ENCODE data around the gene UGT1A3.

DNA sequence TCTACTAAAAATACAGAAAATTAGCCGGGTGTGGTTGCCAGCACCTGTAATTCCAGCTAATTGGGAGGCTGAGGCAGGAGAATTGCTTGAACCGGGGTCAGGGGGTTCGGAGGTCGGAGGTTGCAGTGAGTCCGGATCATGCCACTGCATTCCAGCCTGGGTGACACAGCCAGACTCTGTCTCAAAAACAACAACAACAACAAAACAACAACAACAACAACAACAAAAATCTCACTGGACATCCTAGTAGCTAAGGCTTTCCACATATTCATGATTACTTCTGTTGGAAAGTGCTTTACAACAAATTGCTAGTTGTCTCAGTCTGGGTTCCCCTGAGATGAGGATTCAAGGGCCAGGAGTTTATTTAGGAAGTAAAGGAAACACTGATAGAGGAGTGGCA lies 45.0 kb downstream of the UGT1A3 start:
- no peak for TF ChIP-seq EZH2 (IDR thresholded peaks at IDR 0.05; ENCODE audit: insufficient read depth, poor library complexity, severe bottlenecking)
- TF ChIP-seq EZH2phosphoT487 (IDR thresholded peaks at IDR 0.05; ENCODE audit: insufficient read depth, low read depth): no peak
